CD1c-positive myeloid dendritic cell (primary cell): ENCODE results near the gene ACTR6.
"Not testable (repeated sequence)": the region's sequence is repeated elsewhere in the genome, so short reads cannot be mapped to it uniquely, and the experiment has no call there.

Source experiments
- DNase-seq: peaks from one replicate; pipeline ENCODE4 v3.0.0-alpha.2; 2016; ENCODE audit errors: extremely low spot score

ACTR6 gene

DNA sequence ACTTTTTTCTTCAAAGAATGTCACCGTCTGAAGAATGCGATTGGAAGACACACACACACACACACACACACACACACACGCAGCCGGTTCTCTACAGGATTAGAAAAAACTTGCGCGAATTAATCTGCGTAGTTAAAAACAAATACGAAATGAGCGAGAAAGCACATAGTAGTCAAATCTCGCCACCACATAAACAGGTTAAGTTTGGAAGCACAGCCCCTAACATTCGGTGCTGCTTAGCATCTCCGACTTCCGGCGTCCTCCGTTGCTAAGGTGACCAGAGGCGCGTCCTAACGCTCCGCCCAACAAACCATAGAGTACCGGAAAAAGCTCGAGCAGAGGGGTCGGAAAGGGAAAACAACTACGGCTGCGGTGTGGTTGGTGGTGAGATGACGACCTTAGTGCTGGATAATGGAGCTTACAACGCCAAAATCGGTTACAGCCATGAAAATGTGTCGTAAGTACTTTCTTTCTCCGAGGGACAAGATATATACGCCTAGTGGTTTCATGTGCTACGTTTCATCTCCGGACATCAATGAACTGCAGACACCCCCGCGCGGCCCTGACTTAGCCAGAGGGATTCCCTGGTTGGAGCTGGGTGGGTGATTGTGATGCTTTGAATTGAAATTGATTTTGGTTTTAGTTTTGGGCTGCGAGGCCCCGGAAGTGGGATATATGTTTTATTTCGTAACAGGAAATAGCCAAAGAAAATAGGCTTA, at the start of gene ACTR6:
Gene ACTR6 (plus strand): TSS at position 353 of the 719 bp plus-strand sequence. CDS start 37 bp downstream, at position 390.
- peak; percentile 98 for DNase-seq

DNA sequence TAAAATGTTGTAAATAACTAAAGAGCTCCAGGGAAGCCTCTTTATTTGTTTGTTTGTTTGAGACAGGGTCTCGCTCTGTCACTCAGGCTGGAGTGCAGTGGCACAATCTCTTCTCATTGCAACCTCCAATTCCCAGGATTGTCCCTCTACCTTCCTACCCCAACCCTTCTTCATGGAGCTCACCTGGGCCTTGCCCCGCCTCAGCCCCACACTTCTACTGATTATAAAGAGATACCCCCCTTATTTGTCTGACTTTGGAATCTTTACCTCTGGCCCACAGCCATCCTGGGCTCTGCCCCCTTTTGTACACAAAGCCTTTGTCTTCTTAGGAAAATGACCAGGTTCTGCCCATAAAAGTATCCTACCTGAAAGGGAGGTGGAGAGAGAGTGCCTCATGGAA, 48.8 kb upstream of the ACTR6 start:
- DNase-seq = no peak

- DNase-seq = no peak
Measured at GRCh38 chr12:100153131-100153530, 47.5 kb upstream of the ACTR6 start.

DNA sequence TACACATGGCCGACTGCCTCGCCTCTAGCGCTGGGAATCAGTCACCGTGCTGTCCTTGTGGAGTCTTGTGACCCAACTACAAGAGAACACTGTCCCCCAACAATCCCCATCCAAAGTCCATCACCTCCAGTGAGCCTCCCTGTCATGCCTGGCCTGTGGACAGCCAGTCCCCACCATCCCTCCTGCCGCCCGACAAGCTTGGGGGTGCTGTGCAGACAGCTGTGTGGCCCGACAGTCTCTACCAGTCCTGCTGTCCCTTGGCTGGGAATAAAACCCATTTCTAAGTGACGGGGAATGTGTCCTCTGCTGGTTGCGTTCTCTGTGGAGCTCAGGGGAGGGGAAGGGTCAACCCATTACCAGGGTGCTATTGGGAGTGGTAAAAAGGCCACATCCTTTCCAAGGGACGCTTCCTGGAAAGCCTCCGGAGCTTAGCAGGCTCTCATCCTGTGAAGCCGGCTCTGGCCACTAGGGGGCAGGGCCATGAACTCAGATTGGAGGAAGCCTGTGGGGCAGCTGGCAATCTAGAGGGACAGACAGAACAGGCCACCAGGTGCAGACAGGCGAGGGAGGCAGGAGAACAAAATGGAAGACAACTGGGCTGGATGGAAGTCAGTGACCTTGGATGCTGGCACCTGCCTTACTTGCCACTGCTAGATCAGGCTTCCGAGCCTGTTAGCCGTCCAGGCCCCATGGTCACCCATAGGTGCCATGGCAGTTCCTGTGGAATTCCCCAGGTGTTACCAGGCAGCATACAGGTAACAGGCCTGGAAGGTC, 46.0 kb upstream of the ACTR6 start:
- DNase-seq = peak; percentile 78

DNA sequence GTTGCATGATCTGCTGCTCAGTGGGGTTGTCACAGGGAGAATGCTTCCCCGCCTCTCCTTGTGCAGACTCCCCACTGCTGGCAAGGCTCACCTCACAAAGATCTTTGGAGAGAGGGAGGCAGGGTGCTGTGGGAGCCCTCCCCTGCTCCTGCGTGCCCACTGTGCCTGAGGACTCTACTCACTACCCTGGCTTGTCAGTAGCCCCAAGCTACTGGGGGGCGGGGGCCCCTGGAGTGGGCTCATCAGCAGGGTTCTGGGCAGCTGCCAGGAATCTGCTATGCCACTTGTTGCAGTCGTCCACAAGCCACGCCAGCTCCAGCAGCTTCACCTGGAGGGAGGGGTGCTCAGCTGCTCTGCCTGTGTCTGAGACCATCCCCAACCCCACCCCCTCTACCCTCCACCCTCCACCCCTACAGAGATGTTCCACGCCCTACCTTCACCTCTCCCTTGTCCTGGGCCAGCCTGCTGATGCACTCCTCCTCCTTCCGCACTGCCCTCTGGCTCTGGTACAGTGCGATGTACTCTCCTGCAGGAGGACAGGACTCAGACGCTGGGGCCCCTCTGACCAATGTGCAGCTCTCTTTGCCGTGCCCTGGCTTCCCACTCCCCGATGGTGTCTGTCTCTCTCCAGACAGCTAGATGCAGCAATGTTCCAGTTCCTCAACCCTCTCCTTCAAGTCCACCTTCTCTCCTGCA, 43.7 kb upstream of the ACTR6 start:
- no peak for DNase-seq

GRCh38 chr12:100157427-100157821, 43.2 kb upstream of the ACTR6 start:
- no peak for DNase-seq

DNA sequence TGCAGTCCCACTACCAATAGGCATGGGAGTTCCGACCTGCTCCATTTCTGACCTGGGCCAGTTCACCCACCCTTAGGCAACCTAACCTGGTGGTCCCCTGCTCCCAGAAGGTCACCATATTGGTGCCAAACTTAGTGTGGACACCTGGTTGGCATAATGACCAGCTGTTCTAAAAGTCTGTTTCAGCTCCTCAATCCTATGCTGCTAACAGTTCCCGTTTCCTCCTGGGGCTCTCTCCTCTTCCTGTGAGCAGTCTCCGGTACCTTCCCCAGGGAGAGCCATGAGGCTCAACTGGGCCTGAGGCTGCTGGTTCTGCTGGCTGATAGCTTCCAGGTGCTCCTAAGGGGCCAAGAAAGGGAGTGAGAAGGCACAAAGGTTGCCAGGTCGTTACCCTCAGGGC, 42.1 kb upstream of the ACTR6 start:
- no peak for DNase-seq

DNA sequence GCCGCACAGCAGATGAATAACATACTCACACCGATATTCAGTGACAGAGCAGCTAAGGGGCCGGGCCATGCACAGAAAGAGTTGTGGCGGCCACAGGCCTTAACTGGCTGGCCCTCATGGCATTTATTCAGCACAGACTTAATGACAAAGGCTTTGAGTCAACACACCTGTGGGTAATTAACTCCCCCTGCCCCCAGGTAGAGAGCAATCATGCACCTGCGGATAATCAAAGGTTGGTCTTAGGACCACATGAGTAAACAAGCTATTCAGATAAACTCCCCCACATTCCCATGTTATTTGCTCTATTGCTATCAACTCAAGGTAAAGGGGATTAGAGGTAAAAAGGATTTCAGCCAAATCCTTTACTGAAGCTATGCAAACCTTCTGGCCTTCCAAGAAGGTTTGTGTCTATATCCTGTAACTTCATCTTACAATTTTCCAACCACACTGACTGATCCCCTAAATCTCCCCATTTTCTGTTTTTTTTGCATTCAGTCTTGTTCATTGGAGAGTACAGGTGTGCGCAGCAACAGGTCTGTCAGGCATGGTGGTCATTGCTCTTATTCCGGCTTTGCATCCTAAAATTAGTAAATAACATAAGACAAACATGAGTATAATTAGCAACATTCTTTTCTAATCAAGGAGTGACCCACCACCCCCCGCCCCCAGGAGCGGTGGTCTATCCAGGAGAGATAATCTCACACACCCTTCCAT, 41.1 kb upstream of the ACTR6 start:
- no peak for DNase-seq

GRCh38 chr12:100163416-100164152, 37.0 kb upstream of the ACTR6 start:
- peak; percentile 52 for DNase-seq

DNA sequence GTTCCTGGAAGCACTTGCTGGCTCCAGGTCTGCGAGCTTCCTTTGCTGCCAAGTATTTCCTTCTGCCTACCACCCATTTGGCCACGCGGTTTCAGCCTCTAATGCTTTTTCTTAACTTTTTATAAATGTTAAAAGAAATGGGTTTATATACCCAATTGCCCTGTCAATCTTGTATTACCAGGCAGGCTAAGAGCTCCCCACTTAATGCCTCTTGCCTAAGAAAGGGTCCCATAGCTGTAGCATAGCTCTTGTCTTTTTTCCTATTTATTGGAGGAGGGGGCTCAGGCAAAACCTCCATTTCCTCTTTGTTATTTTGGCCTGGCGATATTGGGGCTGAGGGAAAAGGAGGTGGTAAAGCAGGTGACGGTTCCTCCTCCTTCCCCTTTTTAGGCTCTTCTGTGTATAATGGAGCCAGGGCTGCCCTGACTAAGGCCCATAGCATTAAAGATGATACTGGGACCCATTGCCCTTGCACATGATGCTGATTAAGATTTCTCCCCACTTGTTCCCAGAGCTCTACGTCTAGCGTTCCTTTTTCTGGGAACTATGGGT, 36.4 kb upstream of the ACTR6 start:
- no peak for DNase-seq

- no peak for DNase-seq
Measured at GRCh38 chr12:100165356-100165755, 35.3 kb upstream of the ACTR6 start.

GRCh38 chr12:100166232-100166631, 34.4 kb upstream of the ACTR6 start:
- no peak for DNase-seq

GRCh38 chr12:100168562-100168961, 32.1 kb upstream of the ACTR6 start:
- no peak for DNase-seq

DNA sequence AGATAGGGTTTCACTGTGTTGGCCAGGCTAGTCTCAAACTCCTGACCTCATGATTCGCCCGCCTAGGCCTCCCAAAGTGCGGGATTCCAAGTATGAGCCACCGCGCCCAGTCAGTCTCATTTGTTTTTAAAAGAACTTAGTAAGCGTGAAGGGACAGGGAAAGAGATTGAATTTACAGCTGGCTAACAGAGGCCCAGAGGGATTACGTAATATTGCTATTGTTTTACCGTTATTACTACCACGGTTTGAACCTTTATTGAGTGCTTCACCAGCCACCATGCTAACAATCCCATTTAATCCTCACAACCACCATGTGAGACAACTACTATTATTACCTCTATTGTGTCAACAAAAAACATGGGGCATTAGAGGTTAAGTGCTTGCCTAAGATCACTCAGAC, 31.3 kb upstream of the ACTR6 start:
- DNase-seq = no peak

DNA sequence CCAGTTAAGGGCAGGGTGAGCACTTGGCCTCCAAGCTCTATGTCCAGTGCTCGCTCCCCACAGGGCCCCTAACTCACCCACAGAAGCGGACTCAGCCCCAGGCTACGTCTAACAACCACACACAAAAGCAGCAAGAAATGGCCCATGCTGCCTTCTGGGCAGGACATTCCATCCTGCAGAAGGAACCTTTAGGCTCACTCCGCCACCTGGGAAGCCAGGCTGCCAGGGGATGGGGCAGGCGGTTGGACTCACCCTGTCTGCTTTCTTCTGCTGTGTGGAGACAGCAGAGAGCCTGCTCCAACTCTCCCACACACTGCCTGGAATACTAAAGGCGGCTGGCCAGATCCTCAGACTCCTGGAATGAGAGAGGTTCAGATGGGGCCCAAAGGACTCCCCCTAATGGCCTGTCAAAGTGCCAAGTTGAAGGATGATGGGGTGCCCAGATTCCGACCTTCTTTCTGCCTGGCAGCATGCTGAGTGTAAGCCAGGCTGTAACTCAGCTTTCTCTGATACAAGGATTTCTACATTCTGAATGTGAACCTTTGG, 30.2 kb upstream of the ACTR6 start:
- no peak for DNase-seq

DNA sequence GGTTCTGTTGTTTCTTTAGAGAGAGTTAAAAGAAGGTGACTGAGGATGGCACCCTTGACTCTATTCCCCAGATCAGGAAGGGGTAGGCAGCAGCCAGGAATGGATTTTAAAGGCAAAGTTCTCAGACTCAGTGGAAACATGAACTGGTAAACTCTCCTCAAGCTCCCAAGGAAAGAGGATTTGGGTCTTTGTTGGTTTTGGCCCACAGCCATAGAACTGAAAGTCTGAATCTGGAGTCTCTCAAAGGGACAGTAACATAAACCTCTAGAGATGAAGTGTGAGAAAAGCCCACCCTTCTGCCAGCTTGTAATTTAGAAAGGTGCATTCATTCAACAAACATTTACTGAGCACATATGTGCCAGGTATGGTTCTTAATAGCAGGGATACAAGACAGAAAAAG, 29.4 kb upstream of the ACTR6 start:
- no peak for DNase-seq

DNA sequence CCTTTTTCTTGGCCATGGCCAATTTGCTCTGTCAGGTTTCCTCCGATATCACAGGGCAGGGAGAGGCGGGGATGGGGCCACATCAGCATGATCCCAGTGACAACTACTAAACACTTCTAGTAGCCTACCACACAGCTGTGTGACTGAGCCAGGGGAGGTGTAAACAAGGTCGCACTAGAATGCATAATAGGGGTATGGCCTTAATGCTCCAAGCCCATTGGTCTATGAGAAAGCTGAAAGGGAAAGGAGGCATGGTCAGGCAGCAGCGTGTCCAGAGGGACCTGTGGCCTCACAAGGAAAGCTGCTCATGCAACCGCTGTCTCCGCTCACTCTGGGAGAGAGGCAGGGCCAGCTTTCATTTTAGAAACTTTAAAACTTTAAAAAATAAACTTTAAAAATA, 27.5 kb upstream of the ACTR6 start:
- DNase-seq = no peak

GRCh38 chr12:100174495-100174894, 26.1 kb upstream of the ACTR6 start:
- DNase-seq = no peak

GRCh38 chr12:100176493-100176892, 24.1 kb upstream of the ACTR6 start:
- not testable (repeated sequence) for DNase-seq

DNA sequence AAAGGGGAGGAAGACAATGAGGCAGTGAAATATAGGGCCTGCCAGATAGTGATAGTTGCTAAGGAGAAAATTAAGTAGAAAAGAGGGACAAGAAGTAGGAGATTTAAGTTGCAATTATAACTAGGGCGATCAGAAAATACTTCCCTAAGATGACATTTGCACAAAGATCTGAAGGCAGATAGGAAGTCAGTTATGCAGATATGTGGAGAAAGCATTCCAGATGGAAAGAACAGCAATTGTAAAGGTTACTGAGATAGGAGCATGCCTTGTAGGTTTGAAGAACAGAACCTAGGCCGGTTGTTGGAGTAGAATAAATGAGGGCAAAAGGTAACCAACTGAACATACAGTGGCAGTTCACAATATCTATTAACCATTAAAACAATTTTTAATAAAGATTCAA, 21.4 kb upstream of the ACTR6 start:
- DNase-seq = no peak
